Activated CD8-positive, alpha-beta T cell treated with anti-CD3 and anti-CD28 coated beads for 36 hours (primary cell): ENCODE measurements around the gene BTRC. TPM values are rescaled to one million over a fixed set of nuclear protein-coding genes. Genes with fewer than 3 reads are reported as not detected.

ENCODE experiments used
- ATAC-seq: fragments of 200-7000 bp; cut with Tn5 transposase; one replicate; pipeline ENCODE4 v1.10.0; 2021; ENCODE audit warnings: mild to moderate bottlenecking, moderate library complexity
- CTCF ChIA-PET: fragments of 350-600 bp; sonication (Branson Sonifier 250); formaldehyde crosslinking; loops from one replicate; lab custom pipeline; 2021; ENCODE audit warnings: antibody characterized with exemption; lab: Charles Lee
- POLR2A ChIA-PET: fragments of 350-600 bp; sonication (Branson Sonifier 250); formaldehyde crosslinking; loops from one replicate; lab custom pipeline; 2021; ENCODE audit warnings: antibody characterized with exemption; lab: Charles Lee
- DNase-seq: peaks from one replicate; pipeline ENCODE4 v3.0.0-alpha.2; 2020
- H3K27ac Mint-ChIP-seq: one replicate; pipeline ENCODE4 v1.8.0; 2021; ENCODE audit warnings: mild to moderate bottlenecking, mixed read lengths
- H3K27me3 Mint-ChIP-seq: one replicate; pipeline ENCODE4 v1.8.0; 2021; ENCODE audit warnings: mixed read lengths
- H3K36me3 Mint-ChIP-seq: one replicate; pipeline ENCODE4 v1.8.0; 2021; ENCODE audit warnings: low read depth, mixed read lengths
- H3K4me1 Mint-ChIP-seq: one replicate; pipeline ENCODE4 v1.8.0; 2021; ENCODE audit warnings: low read depth, mixed read lengths
- H3K4me3 Mint-ChIP-seq: one replicate; pipeline ENCODE4 v1.8.0; 2021; ENCODE audit warnings: mild to moderate bottlenecking, moderate library complexity, mixed read lengths
- H3K9me3 Mint-ChIP-seq: one replicate; pipeline ENCODE4 v1.8.0; 2021; ENCODE audit warnings: mixed read lengths
- CTCF ChIP-seq: fragments of 200-600 bp; IDR thresholded peaks from one replicate; pipeline ENCODE4 v1.8.0; 2022; ENCODE audit warnings: antibody characterized with exemption, mild to moderate bottlenecking
- intact Hi-C: fragments of 100-400 bp; cut with micrococcal nuclease; formaldehyde crosslinking; loops from one replicate; pipeline ENCODE4 v1.10.0; 2022
- total RNA-seq, 2 experiments: library from RNA; stranded (reverse); gene quantifications; one replicate each; pipeline ENCODE4 v1.2.3, GENCODE V29; 2021

The BTRC gene
- total RNA-seq, 2 experiments from 2014 or later, result 11.6 to 14.6 TPM

- Mint-ChIP-seq H3K4me3 (no peak overlapping the region), H3K27me3 (peaks cover 14% of the 10 kb centered on the region), H3K9me3 (no peaks in the 10 kb centered on the region), H3K36me3 (no peaks in the 10 kb centered on the region), H3K27ac (no peak overlapping the region), H3K4me1 (peaks cover 9% of the 10 kb centered on the region)
- intact Hi-C loops, result no loop called here
- DNase-seq (no peak), ATAC-seq (no peak)
- ChIA-PET CTCF (interaction anchor here (1.2 to 3.9 kb wide), 4 partner anchors 10 to 286 kb away, joined by 3 to 13 read pairs (median 4); no protein-coding TSS in a partner anchor), POLR2A (interaction anchor here (1.3 kb wide), 1 partner anchor 52 kb away, joined by 3 read pairs; no protein-coding TSS in a partner anchor)
- no peak for TF ChIP-seq CTCF
Observed at GRCh38 chr10:101559596-101560297, 205.8 kb downstream of the BTRC start.

GRCh38 chr10:101560298-101561067 is 206.5 kb downstream of the BTRC start:
- Mint-ChIP-seq H3K27ac (no peak overlapping the region), H3K36me3 (no peaks in the 10 kb centered on the region), H3K4me1 (peaks cover 9% of the 10 kb centered on the region), H3K9me3 (no peaks in the 10 kb centered on the region), H3K27me3 (peaks cover 20% of the 10 kb centered on the region), H3K4me3 (no peak overlapping the region)
- ATAC-seq, result no peak
- intact Hi-C loops, result no loop called here
- ChIA-PET CTCF (interaction anchor here (1.2 to 3.9 kb wide), 3 partner anchors 11 to 287 kb away, joined by 3 to 13 read pairs (median 3); no protein-coding TSS in a partner anchor), POLR2A (interaction anchor here (1.3 kb wide), 1 partner anchor 53 kb away, joined by 3 read pairs; no protein-coding TSS in a partner anchor)
- DNase-seq, result no peak
- TF ChIP-seq CTCF, result no peak

- Mint-ChIP-seq H3K27me3 (peaks cover 27% of the 10 kb centered on the region), H3K4me1 (peaks cover 11% of the 10 kb centered on the region), H3K9me3 (no peaks in the 10 kb centered on the region), H3K4me3 (no peak overlapping the region), H3K36me3 (no peaks in the 10 kb centered on the region), H3K27ac (no peak overlapping the region)
- TF ChIP-seq CTCF, result no peak
- ChIA-PET CTCF (interaction anchor here (1.2 to 3.9 kb wide), 3 partner anchors 10 to 345 kb away, joined by 3 to 13 read pairs (median 3); no protein-coding TSS in a partner anchor), POLR2A (no interaction called here)
- DNase-seq (no peak), ATAC-seq (no peak)
- intact Hi-C loops, result no loop called here
Observed at GRCh38 chr10:101561068-101561915, 207.3 kb downstream of the BTRC start.

GRCh38 chr10:101562231-101562630 is 208.3 kb downstream of the BTRC start:
- TF ChIP-seq CTCF, result no peak
- DNase-seq, result no peak
- CTCF ChIA-PET, result interaction anchor here (1.6 kb wide), 1 partner anchor 346 kb away, joined by 3 read pairs; no protein-coding TSS in a partner anchor
- Mint-ChIP-seq H3K27ac (no peak overlapping the region), H3K4me3 (no peak overlapping the region), H3K9me3 (no peaks in the 10 kb centered on the region), H3K36me3 (no peaks in the 10 kb centered on the region), H3K27me3 (peaks cover 33% of the 10 kb centered on the region), H3K4me1 (peaks cover 15% of the 10 kb centered on the region)
- POLR2A ChIA-PET, result no interaction called here
- ATAC-seq, result no peak
- intact Hi-C loops, result no loop called here
